PC-9 (cell line): Measurements from ENCODE around the gene YWHAG.

ENCODE experiments used
- CTCF ChIP-seq: fragments of 200-600 bp; sonication (generic); conservative IDR thresholded peaks from 2 replicates; pipeline ENCODE4 v1.6.1; 2017; ENCODE audit warnings: mixed run types, antibody characterized with exemption, mild to moderate bottlenecking, moderate library complexity
- EZH2 ChIP-seq: fragments of 200-600 bp; sonication (generic); IDR thresholded peaks from 2 replicates; pipeline ENCODE4 v1.8.0; 2017; ENCODE audit warnings: antibody characterized with exemption, low read depth

- no peak for TF ChIP-seq CTCF
- no peak for TF ChIP-seq EZH2
These were observed 11.1 kb downstream of the YWHAG start for GRCh38 chr7:76347710-76348109.
